GM12891 (cell line): Measurements from ENCODE around the gene PARM1.

Source experiments
- PAX5 ChIP-seq: IDR thresholded peaks from 2 replicates; pipeline ENCODE4 v1.6.1; 2011; ENCODE audit warnings: low read length, moderate library complexity, mild to moderate bottlenecking; ENCODE audit not compliant: insufficient read depth, severe bottlenecking
- POLR2A ChIP-seq: IDR thresholded peaks from 2 replicates; pipeline ENCODE4 v1.6.1; 2011; ENCODE audit warnings: low read depth, low read length, control low read depth
- POLR2AphosphoS5 ChIP-seq: IDR thresholded peaks from 2 replicates; pipeline ENCODE4 v1.6.1; 2011; ENCODE audit warnings: low read depth, low read length, control low read depth
- POU2F2 ChIP-seq: IDR thresholded peaks from 2 replicates; pipeline ENCODE4 v1.6.1; 2011; ENCODE audit warnings: low read depth, mild to moderate bottlenecking, control low read depth, low read length, moderate library complexity
- SPI1 ChIP-seq: IDR thresholded peaks from 2 replicates; pipeline ENCODE4 v1.6.1; 2011; ENCODE audit warnings: low read depth, low read length, control low read depth
- TAF1 ChIP-seq: IDR thresholded peaks from 2 replicates; pipeline ENCODE4 v1.6.1; 2011; ENCODE audit warnings: low read depth, low read length, control low read depth

GRCh38 chr4:74950200-74950599 is 17.3 kb downstream of the PARM1 start:
- no peak for TF ChIP-seq POLR2A
- TF ChIP-seq TAF1 = no peak
- no peak for TF ChIP-seq POLR2AphosphoS5
- no peak for TF ChIP-seq SPI1
- no peak for TF ChIP-seq POU2F2
- TF ChIP-seq PAX5 = no peak
